ENCODE data around the gene MSLN.

Gene MSLN

GRCh38 chr16:723695-724094 is 36.8 kb upstream of the MSLN start:
- DNase-seq, result no peak

- DNase-seq, result no peak
Measured at GRCh38 chr16:724188-725040, 36.1 kb upstream of the MSLN start.

- DNase-seq, result no peak
Measured at GRCh38 chr16:725041-725376, 35.5 kb upstream of the MSLN start.

GRCh38 chr16:725463-726187 is 34.9 kb upstream of the MSLN start:
- DNase-seq, result no peak

GRCh38 chr16:726188-726437 is 34.4 kb upstream of the MSLN start:
- DNase-seq, result no peak

- peak; percentile 72 for DNase-seq
Measured at GRCh38 chr16:726438-727290, 33.9 kb upstream of the MSLN start, which contains the start of the genes CCDC78 and HAGHL. TSS of gene CCDC78 (minus strand) at chr16:726443. CDS start at chr16:726367, 76 bp downstream. TSS of gene HAGHL (plus strand) at chr16:727106. CDS start at chr16:727510, 404 bp downstream.

GRCh38 chr16:727291-727977 is 33.1 kb upstream of the MSLN start:
- DNase-seq, result peak; percentile 40

GRCh38 chr16:728131-728889 is 32.2 kb upstream of the MSLN start:
- peak; percentile 74 for DNase-seq

- no peak for DNase-seq
Measured at GRCh38 chr16:728890-729744, 31.4 kb upstream of the MSLN start.

- no peak for DNase-seq
Measured at GRCh38 chr16:729768-730665, 30.5 kb upstream of the MSLN start.

GRCh38 chr16:730666-731509 is 29.6 kb upstream of the MSLN start:
- no peak for DNase-seq

- DNase-seq, result no peak
Measured at GRCh38 chr16:732332-732731, 28.2 kb upstream of the MSLN start.

- DNase-seq, result no peak
Measured at GRCh38 chr16:732936-733335, 27.6 kb upstream of the MSLN start.

GRCh38 chr16:733382-734207 is 26.9 kb upstream of the MSLN start:
- DNase-seq, result peak; percentile 59

GRCh38 chr16:734208-734980 is 26.1 kb upstream of the MSLN start:
- no peak for DNase-seq

- no peak for DNase-seq
Measured at GRCh38 chr16:734981-735881, 25.3 kb upstream of the MSLN start.

Measured in activated T-cell treated with anti-CD3 and anti-CD28 coated beads, Interleukin-2, amount 50 U/mL, for 1 hour (primary cell).